ENCODE results near the gene DPYSL3. TPM values are rescaled to one million over a fixed set of nuclear protein-coding genes. Genes with fewer than 3 reads are reported as not detected.

The DPYSL3 gene
- total and polyA plus RNA-seq, 4 donors = 200 to 624 (median 447) TPM

- H3K9me3 ChIP-seq (ENCODE audit: control insufficient read depth, insufficient read depth, low read length) = no peaks in the 10 kb centered on the region
- DNase-seq (ENCODE audit: low read depth in 4 of 6, low spot score in 6 of 6) = no peak
- WGBS (ENCODE audit: insufficient coverage) = 95% methylated on average over 2 of the region's 3 CpGs
- no peak overlapping the region for H3K4me3 ChIP-seq (ENCODE audit: low read depth, low read length)
- H3K27me3 ChIP-seq (ENCODE audit: control insufficient read depth, insufficient read depth, low read length) = no peaks in the 10 kb centered on the region
- H3K4me1 ChIP-seq (ENCODE audit: control insufficient read depth, insufficient read depth, low read length) = peaks cover 17% of the 10 kb centered on the region
- no peak overlapping the region for H3K27ac ChIP-seq (ENCODE audit: low read depth, low read length)
- peaks cover 32% of the 10 kb centered on the region for H3K36me3 ChIP-seq (ENCODE audit: control insufficient read depth, insufficient read depth, low read length)
These were observed 94.2 kb downstream of the DPYSL3 start for GRCh38 chr5:147415651-147416050.

GRCh38 chr5:147413266-147413665 lies 96.6 kb downstream of the DPYSL3 start:
- Histone ChIP-seq H3K4me3 (ENCODE audit: low read depth, low read length) (no peak overlapping the region), H3K27me3 (ENCODE audit: control insufficient read depth, insufficient read depth, low read length) (no peaks in the 10 kb centered on the region), H3K27ac (ENCODE audit: low read depth, low read length) (no peak overlapping the region), H3K9me3 (ENCODE audit: control insufficient read depth, insufficient read depth, low read length) (no peaks in the 10 kb centered on the region), H3K36me3 (ENCODE audit: control insufficient read depth, insufficient read depth, low read length) (peaks cover 32% of the 10 kb centered on the region), H3K4me1 (ENCODE audit: control insufficient read depth, insufficient read depth, low read length) (peaks cover 17% of the 10 kb centered on the region)
- no peak for DNase-seq (ENCODE audit: low read depth in 4 of 6, low spot score in 6 of 6)
- 75% methylated on average over 3 of the region's 3 CpGs for WGBS (ENCODE audit: insufficient coverage)

DNA sequence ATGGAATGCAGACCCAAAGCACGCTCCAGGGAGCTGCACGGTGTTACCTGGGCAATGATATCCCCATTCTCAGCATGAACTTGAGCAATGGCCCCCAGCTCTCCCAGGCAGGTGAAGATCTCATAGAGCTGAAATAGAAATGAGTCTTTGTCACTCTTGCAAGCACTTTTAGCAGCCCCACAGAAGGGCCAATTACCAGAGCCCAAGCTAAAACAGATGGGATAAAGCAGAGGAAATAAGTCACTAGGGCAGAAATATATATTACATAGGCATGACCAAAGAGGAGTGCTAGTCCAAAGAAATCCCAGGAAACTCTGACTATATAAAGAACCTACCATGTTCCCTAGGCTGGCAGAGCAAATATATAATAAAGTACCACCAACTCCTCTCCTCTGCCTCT lies 97.3 kb downstream of the DPYSL3 start:
- no peaks in the 10 kb centered on the region for H3K27me3 ChIP-seq (ENCODE audit: control insufficient read depth, insufficient read depth, low read length)
- no peak overlapping the region for H3K27ac ChIP-seq (ENCODE audit: low read depth, low read length)
- H3K36me3 ChIP-seq (ENCODE audit: control insufficient read depth, insufficient read depth, low read length) = peaks cover 33% of the 10 kb centered on the region
- H3K4me1 ChIP-seq (ENCODE audit: control insufficient read depth, insufficient read depth, low read length) = peaks cover 14% of the 10 kb centered on the region
- H3K9me3 ChIP-seq (ENCODE audit: control insufficient read depth, insufficient read depth, low read length) = no peaks in the 10 kb centered on the region
- no peak overlapping the region for H3K4me3 ChIP-seq (ENCODE audit: low read depth, low read length)
- DNase-seq (ENCODE audit: low read depth in 4 of 6, low spot score in 6 of 6) = no peak
- WGBS (ENCODE audit: insufficient coverage) = 94% methylated on average over 2 of the region's 2 CpGs

- Histone ChIP-seq H3K36me3 (ENCODE audit: control insufficient read depth, insufficient read depth, low read length) (peaks cover 42% of the 10 kb centered on the region), H3K4me1 (ENCODE audit: control insufficient read depth, insufficient read depth, low read length) (peaks cover 9% of the 10 kb centered on the region), H3K9me3 (ENCODE audit: control insufficient read depth, insufficient read depth, low read length) (no peaks in the 10 kb centered on the region), H3K27me3 (ENCODE audit: control insufficient read depth, insufficient read depth, low read length) (no peaks in the 10 kb centered on the region), H3K4me3 (ENCODE audit: low read depth, low read length) (no peak overlapping the region), H3K27ac (ENCODE audit: low read depth, low read length) (no peak overlapping the region)
- no peak for DNase-seq (ENCODE audit: low read depth in 4 of 6, low spot score in 6 of 6)
- 76% methylated on average over 3 of the region's 8 CpGs for WGBS (ENCODE audit: insufficient coverage)
These were observed 98.2 kb downstream of the DPYSL3 start for GRCh38 chr5:147411359-147412319.

- no peak overlapping the region for H3K4me3 ChIP-seq (ENCODE audit: low read depth, low read length)
- H3K9me3 ChIP-seq (ENCODE audit: control insufficient read depth, insufficient read depth, low read length) = no peaks in the 10 kb centered on the region
- H3K27ac ChIP-seq (ENCODE audit: low read depth, low read length) = peak overlapping the region; percentile 2
- H3K4me1 ChIP-seq (ENCODE audit: control insufficient read depth, insufficient read depth, low read length) = peaks cover 9% of the 10 kb centered on the region
- peaks cover 42% of the 10 kb centered on the region for H3K36me3 ChIP-seq (ENCODE audit: control insufficient read depth, insufficient read depth, low read length)
- WGBS (ENCODE audit: insufficient coverage) = 91% methylated on average over 5 of the region's 8 CpGs
- peak in 1 of 6 donors; percentile 51 for DNase-seq (ENCODE audit: low read depth in 4 of 6, low spot score in 6 of 6)
- no peaks in the 10 kb centered on the region for H3K27me3 ChIP-seq (ENCODE audit: control insufficient read depth, insufficient read depth, low read length)
These were observed 99.1 kb downstream of the DPYSL3 start for GRCh38 chr5:147410496-147411358.

DNA sequence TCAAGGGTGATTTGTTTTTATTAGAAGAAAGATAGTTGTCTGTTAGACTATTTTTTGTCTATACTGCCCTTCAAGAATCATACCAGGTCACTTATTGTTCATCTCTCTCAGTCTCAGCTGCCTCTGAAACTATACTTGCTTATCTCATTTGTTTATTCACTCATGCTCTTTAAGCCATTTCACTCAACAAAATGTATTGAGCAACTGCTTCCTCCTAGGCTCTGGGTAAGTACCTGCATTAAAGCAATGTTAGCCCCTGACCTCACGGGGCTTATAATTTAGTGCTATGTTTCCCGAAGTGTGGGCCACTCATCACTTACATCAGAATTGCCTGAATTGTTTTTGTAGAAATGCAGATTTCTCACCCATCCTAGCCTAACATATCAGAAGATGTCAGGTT lies 100.9 kb downstream of the DPYSL3 start:
- Histone ChIP-seq H3K27ac (ENCODE audit: low read depth, low read length) (no peak overlapping the region), H3K4me1 (ENCODE audit: control insufficient read depth, insufficient read depth, low read length) (peaks cover 12% of the 10 kb centered on the region), H3K27me3 (ENCODE audit: control insufficient read depth, insufficient read depth, low read length) (no peaks in the 10 kb centered on the region), H3K9me3 (ENCODE audit: control insufficient read depth, insufficient read depth, low read length) (no peaks in the 10 kb centered on the region), H3K36me3 (ENCODE audit: control insufficient read depth, insufficient read depth, low read length) (peaks cover 47% of the 10 kb centered on the region), H3K4me3 (ENCODE audit: low read depth, low read length) (no peak overlapping the region)
- WGBS (ENCODE audit: insufficient coverage) = 100% methylated on average over 1 of the region's 2 CpGs
- no peak for DNase-seq (ENCODE audit: low read depth in 4 of 6, low spot score in 6 of 6)

- peaks cover 51% of the 10 kb centered on the region for H3K36me3 ChIP-seq (ENCODE audit: control insufficient read depth, insufficient read depth, low read length)
- WGBS (ENCODE audit: insufficient coverage) = 46% methylated on average over 2 of the region's 8 CpGs
- no peaks in the 10 kb centered on the region for H3K9me3 ChIP-seq (ENCODE audit: control insufficient read depth, insufficient read depth, low read length)
- no peak overlapping the region for H3K4me3 ChIP-seq (ENCODE audit: low read depth, low read length)
- peaks cover 14% of the 10 kb centered on the region for H3K4me1 ChIP-seq (ENCODE audit: control insufficient read depth, insufficient read depth, low read length)
- H3K27me3 ChIP-seq (ENCODE audit: control insufficient read depth, insufficient read depth, low read length) = no peaks in the 10 kb centered on the region
- DNase-seq (ENCODE audit: low read depth in 4 of 6, low spot score in 6 of 6) = no peak
- H3K27ac ChIP-seq (ENCODE audit: low read depth, low read length) = no peak overlapping the region
These were observed 102.7 kb downstream of the DPYSL3 start for GRCh38 chr5:147407094-147407681.

- H3K4me3 ChIP-seq (ENCODE audit: low read depth, low read length) = no peak overlapping the region
- H3K36me3 ChIP-seq (ENCODE audit: control insufficient read depth, insufficient read depth, low read length) = peaks cover 51% of the 10 kb centered on the region
- H3K4me1 ChIP-seq (ENCODE audit: control insufficient read depth, insufficient read depth, low read length) = peaks cover 14% of the 10 kb centered on the region
- no peak for DNase-seq (ENCODE audit: low read depth in 4 of 6, low spot score in 6 of 6)
- no CpG with 5 or more reads among the region's 1 CpG for WGBS (ENCODE audit: insufficient coverage)
- H3K27me3 ChIP-seq (ENCODE audit: control insufficient read depth, insufficient read depth, low read length) = no peaks in the 10 kb centered on the region
- H3K27ac ChIP-seq (ENCODE audit: low read depth, low read length) = no peak overlapping the region
- H3K9me3 ChIP-seq (ENCODE audit: control insufficient read depth, insufficient read depth, low read length) = no peaks in the 10 kb centered on the region
These were observed 103.2 kb downstream of the DPYSL3 start for GRCh38 chr5:147406636-147407035.

DNA sequence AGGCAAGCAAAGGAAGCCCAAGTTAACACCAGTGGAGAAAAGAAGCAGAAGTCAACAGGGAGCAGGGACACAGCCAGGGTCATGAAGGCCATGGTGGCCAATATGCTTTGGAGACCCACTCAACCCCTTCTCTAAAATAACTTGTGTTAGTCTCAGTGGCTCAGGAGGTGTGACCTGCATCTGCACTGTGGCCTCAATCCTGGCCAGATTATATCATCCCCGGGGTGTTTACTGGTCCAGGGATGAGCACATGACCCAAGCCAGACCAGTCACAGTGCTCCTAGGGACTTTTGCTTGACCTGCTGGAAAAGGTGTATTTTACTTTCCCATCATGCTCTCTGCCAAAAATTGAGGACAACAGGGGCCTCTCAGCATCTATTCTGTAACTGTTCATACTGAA lies 105.2 kb downstream of the DPYSL3 start:
- 83% methylated on average over 1 of the region's 1 CpG for WGBS (ENCODE audit: insufficient coverage)
- Histone ChIP-seq H3K9me3 (ENCODE audit: control insufficient read depth, insufficient read depth, low read length) (no peaks in the 10 kb centered on the region), H3K27ac (ENCODE audit: low read depth, low read length) (peak overlapping the region; percentile 20), H3K27me3 (ENCODE audit: control insufficient read depth, insufficient read depth, low read length) (no peaks in the 10 kb centered on the region), H3K36me3 (ENCODE audit: control insufficient read depth, insufficient read depth, low read length) (peaks cover 58% of the 10 kb centered on the region), H3K4me1 (ENCODE audit: control insufficient read depth, insufficient read depth, low read length) (peaks cover 5% of the 10 kb centered on the region), H3K4me3 (ENCODE audit: low read depth, low read length) (no peak overlapping the region)
- no peak for DNase-seq (ENCODE audit: low read depth in 4 of 6, low spot score in 6 of 6)
